Mucosa of stomach (tissue), 1 donor: ENCODE data around the gene TXNDC17.

Experiments used
- H3K27me3 ChIP-seq: one replicate; pipeline ENCODE4 v1.7.0; 2013; ENCODE audit warnings: mild to moderate bottlenecking, low read length; ENCODE audit not compliant: control insufficient read depth, insufficient read depth
- H3K36me3 ChIP-seq: one replicate; pipeline ENCODE4 v1.7.0; 2013; ENCODE audit warnings: low read length; ENCODE audit not compliant: control insufficient read depth, insufficient read depth
- H3K4me1 ChIP-seq: one replicate; pipeline ENCODE4 v1.7.0; 2013; ENCODE audit warnings: mild to moderate bottlenecking, low read length; ENCODE audit not compliant: control insufficient read depth, insufficient read depth
- H3K4me3 ChIP-seq: one replicate; pipeline ENCODE4 v1.7.0; 2013; ENCODE audit warnings: low read length
- H3K9ac ChIP-seq: one replicate; pipeline ENCODE4 v1.7.0; 2013; ENCODE audit warnings: mild to moderate bottlenecking, low read length, moderate library complexity
- H3K9me3 ChIP-seq: one replicate; pipeline ENCODE4 v1.7.0; 2013; ENCODE audit warnings: mild to moderate bottlenecking, low read length, moderate library complexity; ENCODE audit not compliant: control insufficient read depth
- donor health status: Pancreatic carcinoma.

Gene TXNDC17

GRCh38 chr17:6638046-6638908 lies 2.6 kb upstream of the TXNDC17 start:
- Histone ChIP-seq H3K36me3 (no peaks in the 10 kb centered on the region), H3K9me3 (no peaks in the 10 kb centered on the region), H3K9ac (peak overlapping the region; percentile 62), H3K4me1 (peaks cover 21% of the 10 kb centered on the region), H3K27me3 (no peaks in the 10 kb centered on the region), H3K4me3 (no peak overlapping the region)

GRCh38 chr17:6639014-6639585 lies 1.8 kb upstream of the TXNDC17 start:
- Histone ChIP-seq H3K27me3 (no peaks in the 10 kb centered on the region), H3K9ac (peak overlapping the region; percentile 62), H3K4me1 (peaks cover 21% of the 10 kb centered on the region), H3K4me3 (peak overlapping the region; percentile 64), H3K36me3 (no peaks in the 10 kb centered on the region), H3K9me3 (no peaks in the 10 kb centered on the region)

- H3K4me3 ChIP-seq: peak overlapping the region; percentile 88
- H3K9me3 ChIP-seq: no peaks in the 10 kb centered on the region
- H3K27me3 ChIP-seq: no peaks in the 10 kb centered on the region
- H3K36me3 ChIP-seq: no peaks in the 10 kb centered on the region
- H3K4me1 ChIP-seq: peaks cover 21% of the 10 kb centered on the region
- H3K9ac ChIP-seq: peak overlapping the region; percentile 62
These were observed 999 bp upstream of the TXNDC17 start for GRCh38 chr17:6639586-6640535.

- H3K4me1 ChIP-seq: peaks cover 21% of the 10 kb centered on the region
- no peaks in the 10 kb centered on the region for H3K9me3 ChIP-seq
- H3K27me3 ChIP-seq: no peaks in the 10 kb centered on the region
- peak overlapping the region; percentile 88 for H3K4me3 ChIP-seq
- H3K36me3 ChIP-seq: no peaks in the 10 kb centered on the region
- H3K9ac ChIP-seq: peak overlapping the region; percentile 62
These were observed 495 bp downstream of the TXNDC17 start for GRCh38 chr17:6641247-6641863.

- H3K4me3 ChIP-seq: no peak overlapping the region
- H3K36me3 ChIP-seq: no peaks in the 10 kb centered on the region
- H3K27me3 ChIP-seq: no peaks in the 10 kb centered on the region
- peaks cover 21% of the 10 kb centered on the region for H3K4me1 ChIP-seq
- no peak overlapping the region for H3K9ac ChIP-seq
- no peaks in the 10 kb centered on the region for H3K9me3 ChIP-seq
These were observed 1.7 kb downstream of the TXNDC17 start for GRCh38 chr17:6642592-6642991.

GRCh38 chr17:6643451-6644125 lies 2.7 kb downstream of the TXNDC17 start:
- Histone ChIP-seq H3K4me3 (no peak overlapping the region), H3K36me3 (no peaks in the 10 kb centered on the region), H3K9me3 (no peaks in the 10 kb centered on the region), H3K4me1 (peaks cover 17% of the 10 kb centered on the region), H3K9ac (no peak overlapping the region), H3K27me3 (no peaks in the 10 kb centered on the region)

- Histone ChIP-seq H3K9me3 (no peaks in the 10 kb centered on the region), H3K27me3 (peaks cover 3% of the 10 kb centered on the region), H3K36me3 (no peaks in the 10 kb centered on the region), H3K4me3 (no peak overlapping the region), H3K4me1 (peaks cover 19% of the 10 kb centered on the region), H3K9ac (no peak overlapping the region)
These were observed 7.3 kb downstream of the TXNDC17 start for GRCh38 chr17:6648181-6648580.

GRCh38 chr17:6651354-6651918 lies 10.6 kb downstream of the TXNDC17 start, which contains the start of the genes C17orf100 and MED31:
TSS of gene C17orf100 (plus strand) at chr17:6651762. CDS start at chr17:6651914, 152 bp downstream.
TSS of gene MED31 (minus strand) at chr17:6651605. CDS start at chr17:6651528, 77 bp downstream.
- Histone ChIP-seq H3K4me3 (peak within 1 kb of the TSS; percentile 96), H3K27me3 (peaks cover 18% of the 10 kb centered on the region), H3K9me3 (no peaks in the 10 kb centered on the region), H3K4me1 (peaks cover 40% of the 10 kb centered on the region), H3K9ac (peak within 1 kb of the TSS; percentile 87), H3K36me3 (no peaks in the 10 kb centered on the region)

GRCh38 chr17:6651919-6652452 lies 11.1 kb downstream of the TXNDC17 start:
- Histone ChIP-seq H3K9me3 (no peaks in the 10 kb centered on the region), H3K4me1 (peaks cover 40% of the 10 kb centered on the region), H3K36me3 (no peaks in the 10 kb centered on the region), H3K27me3 (peaks cover 19% of the 10 kb centered on the region), H3K9ac (peak overlapping the region; percentile 87), H3K4me3 (peak overlapping the region; percentile 96)

- no peak overlapping the region for H3K9ac ChIP-seq
- H3K9me3 ChIP-seq: no peaks in the 10 kb centered on the region
- peaks cover 30% of the 10 kb centered on the region for H3K27me3 ChIP-seq
- H3K36me3 ChIP-seq: no peaks in the 10 kb centered on the region
- peaks cover 39% of the 10 kb centered on the region for H3K4me1 ChIP-seq
- H3K4me3 ChIP-seq: no peak overlapping the region
These were observed 14.2 kb downstream of the TXNDC17 start for GRCh38 chr17:6654841-6655731.
